Naive B cell (primary cell): Measurements from ENCODE around the gene ABCD4. TPM values are rescaled to one million over a fixed set of nuclear protein-coding genes. Genes with fewer than 3 reads are reported as not detected.

Experiments used
- polyA plus RNA-seq, 6 donors: library from polyadenylated mRNA; unstranded; fragments of 300-500 nt; fragmentation: Illumina TruSeq; gene quantifications; one replicate each; pipeline ENCODE4 v1.2.3, GENCODE V29; 2021; ENCODE audit warnings: low read depth in 6 of 6

Gene ABCD4
- polyA plus RNA-seq, 6 donors from 2014 or later = 23.2 to 32.8 (median 27.5) TPM

Other genes with a start within 250 kb of the ABCD4 start
- 10 to 100 TPM; 14.5 to 24.3 (median 20.6) TPM for gene ALDH6A1, start 218.5 kb downstream of the ABCD4 start, polyA plus RNA-seq
- 10 to 100 TPM in 5 of 6 donors, 1 to 10 TPM in 1; 7.4 to 19.1 (median 11.9) TPM for gene LIN52, start 218.0 kb downstream of the ABCD4 start, polyA plus RNA-seq
- gene VSX2, start 63.5 kb downstream of the ABCD4 start, polyA plus RNA-seq = not detected
- not detected for gene VRTN, start 45.5 kb upstream of the ABCD4 start, polyA plus RNA-seq
- gene SYNDIG1L, start 123.3 kb upstream of the ABCD4 start, polyA plus RNA-seq = under 1 TPM in 1 of 6 donors, not detected in 5; 0.35 TPM
- 100 to 1,000 TPM; 174 to 259 (median 195) TPM for gene NPC2, start 190.4 kb upstream of the ABCD4 start, polyA plus RNA-seq
- gene ISCA2, start 190.8 kb upstream of the ABCD4 start, polyA plus RNA-seq = 10 to 100 TPM; 63.9 to 84.9 (median 77.1) TPM